ENCODE measurements around the gene PER1. TPM values are rescaled to one million over a fixed set of nuclear protein-coding genes. Genes with fewer than 3 reads are reported as not detected.
A peak's percentile ranks its signal among the peaks of the same experiment; 100 is the strongest.

The PER1 gene
- total and polyA plus RNA-seq, 2 of the 8 experiments (the other 6 are each of a cell fraction or from before 2014, with no cell fraction given) = 9.6 to 38.0 TPM

- Histone ChIP-seq H3K79me2 (ENCODE audit: control insufficient read depth in 1 of 2, insufficient read depth in 2 of 2, low read length in 2 of 2) (no peaks in the 10 kb centered on the region), H4K8ac (ENCODE audit: extremely low read depth, insufficient read depth, low read length) (no peak overlapping the region), H4K20me1 (replicated peaks in 1 of 2; ENCODE audit: control insufficient read depth in 1 of 2, insufficient read depth in 2 of 2, low read length in 2 of 2) (no peaks in the 10 kb centered on the region), H3K79me1 (ENCODE audit: low read depth, low read length) (no peaks in the 10 kb centered on the region), H2BK20ac (ENCODE audit: low read length) (no peak overlapping the region), H2BK12ac (ENCODE audit: low read depth, low read length) (0 out of 2 replicates have a peak overlapping the region, but pooled peaks have one; percentile 27), H3K23me2 (ENCODE audit: low read depth, low read length) (peaks cover 25% of the 10 kb centered on the region), H2BK15ac (ENCODE audit: low read length) (no peak overlapping the region; the same call in 1 of the 2 replicates), H3K4me3 (ENCODE audit: extremely low read depth in 1 of 4, insufficient read depth in 2 of 4, low read depth in 3 of 4, low read length in 4 of 4) (no peak overlapping the region), H3K14ac (ENCODE audit: insufficient read length) (no peak overlapping the region), H2AFZ (ENCODE audit: low read length) (no peak overlapping the region), H2AK5ac (ENCODE audit: low read depth, low read length) (no peak overlapping the region), H2BK5ac (ENCODE audit: low read depth, low read length) (no peak overlapping the region), H3K23ac (ENCODE audit: insufficient read length) (no peak overlapping the region), H2BK120ac (replicated peaks; ENCODE audit: low read depth, low read length) (no peak overlapping the region), H4K91ac (replicated peaks; ENCODE audit: insufficient read length, low read length) (no peak overlapping the region), H3K9ac (replicated peaks in 1 of 4; ENCODE audit: extremely low read depth in 1 of 4, low read depth in 3 of 4, low read length in 3 of 4) (no peak overlapping the region), H3K27ac (ENCODE audit: low read depth, low read length) (no peak overlapping the region), H4K5ac (ENCODE audit: insufficient read length, low read depth, low read length) (no peak overlapping the region), H3K27me3 (replicated peaks in 1 of 4; ENCODE audit: control insufficient read depth in 3 of 4, extremely low read depth in 1 of 4, insufficient read depth in 3 of 4, low read length in 3 of 4) (peaks cover 19 to 43% (median 40%) of the 10 kb centered on the region in 4 experiments), H3K56ac (replicated peaks; ENCODE audit: insufficient read length, low read depth, low read length) (no peak overlapping the region), H3K4ac (replicated peaks; ENCODE audit: insufficient read length, low read depth, low read length) (no peak overlapping the region), H3K9me3 (ENCODE audit: insufficient read depth in 2 of 2, low read depth in 1 of 2, low read length in 1 of 2) (no peaks in the 10 kb centered on the region), H3K4me1 (replicated peaks in 1 of 4; ENCODE audit: control insufficient read depth in 3 of 4, insufficient read depth in 4 of 4, low read length in 3 of 4) (peaks cover 0 to 22% (median 11%) of the 10 kb centered on the region in 4 experiments; a peak in 6 of 7 replicates), H3K18ac (ENCODE audit: extremely low read depth, low read length) (no peak overlapping the region), H3K36me3 (ENCODE audit: control insufficient read depth in 2 of 4, insufficient read depth in 4 of 4, low read length in 3 of 4) (no peaks in the 10 kb centered on the region), H3K4me2 (ENCODE audit: insufficient read depth in 1 of 2, low read depth in 2 of 2, low read length in 2 of 2) (no peak overlapping the region)
- no peak for DNase-seq (ENCODE audit: low read depth in 1 of 2, low spot score in 2 of 2)
- FAIRE-seq = no peak
- 90% methylated on average over 14 of the region's 14 CpGs; no CpG with 5 or more reads in 1 of the 2 experiments for WGBS, 2 experiments (ENCODE audit: extremely low coverage in 1 of 2, insufficient coverage in 1 of 2, insufficient read length in 1 of 2, insufficient replicate concordance in 2 of 2, low coverage in 1 of 2, low lambda C conversion rate in 2 of 2, missing lambda C conversion rate in 1 of 2)
- ChIA-PET CTCF (ENCODE audit: partially characterized antibody) (interaction anchor here (0.8 to 4.3 kb wide), 5 partner anchors 11 to 93 kb away, joined by 3 to 26 read pairs (median 5); no protein-coding TSS in a partner anchor), POLR2A (ENCODE audit: partially characterized antibody) (interaction anchor here (1.7 to 2.4 kb wide), 2 partner anchors 10 to 45 kb away, joined by 4 to 14 read pairs; no protein-coding TSS in a partner anchor)
- TF ChIP-seq BCL11A (IDR thresholded peaks at IDR 0.05; ENCODE audit: low read depth in 2 of 2, low read length in 2 of 2) (no peak), SUZ12 (IDR thresholded peaks at IDR 0.05; ENCODE audit: low read length) (no peak), CHD2 (IDR thresholded peaks at IDR 0.05; ENCODE audit: low read length) (no peak), FOSL1 (IDR thresholded peaks at IDR 0.05; ENCODE audit: insufficient read depth, low read depth, low read length) (no peak), SIN3A (conservative IDR thresholded peaks at IDR 0.05 in 1 of 2, IDR thresholded peaks at IDR 0.05 in 1 of 2; ENCODE audit: low read depth in 1 of 2, low read length in 2 of 2) (no peak), TCF12 (IDR thresholded peaks at IDR 0.05; ENCODE audit: low read depth, low read length) (no peak), CHD1 (IDR thresholded peaks at IDR 0.05; ENCODE audit: low read depth, low read length) (no peak), RFX5 (IDR thresholded peaks at IDR 0.05; ENCODE audit: borderline replicate concordance, low read depth, low read length) (no peak), NRF1 (IDR thresholded peaks at IDR 0.05; ENCODE audit: low read depth, low read length) (no peak), EZH2 (IDR thresholded peaks at IDR 0.05; ENCODE audit: low read depth, low read length, severe bottlenecking) (no peak), POU5F1 (IDR thresholded peaks at IDR 0.05; ENCODE audit: low read depth, low read length) (no peak), EGR1 (IDR thresholded peaks at IDR 0.05; ENCODE audit: borderline replicate concordance, low read depth, low read length) (no peak), CEBPB (IDR thresholded peaks at IDR 0.05; ENCODE audit: low read depth, low read length) (no peak), POLR2A (IDR thresholded peaks at IDR 0.05; ENCODE audit: control extremely low read depth in 1 of 2, low read depth in 2 of 2, low read length in 2 of 2) (no peak)
These were observed 23.9 kb downstream of the PER1 start for GRCh38 chr17:8128125-8128784.

All from H1 (cell line).